Fibroblast of skin of left quadriceps (primary cell): Measurements from ENCODE around the gene ZNF605.
"Not testable (repeated sequence)": the region's sequence is repeated elsewhere in the genome, so short reads cannot be mapped to it uniquely, and the experiment has no call there.

Experiments
- DNase-seq, 2 experiments: peaks; one replicate each; pipeline ENCODE4 v3.0.0-alpha.2; 2013; ENCODE audit warnings: low read depth in 2 of 2

ZNF605 gene

DNA sequence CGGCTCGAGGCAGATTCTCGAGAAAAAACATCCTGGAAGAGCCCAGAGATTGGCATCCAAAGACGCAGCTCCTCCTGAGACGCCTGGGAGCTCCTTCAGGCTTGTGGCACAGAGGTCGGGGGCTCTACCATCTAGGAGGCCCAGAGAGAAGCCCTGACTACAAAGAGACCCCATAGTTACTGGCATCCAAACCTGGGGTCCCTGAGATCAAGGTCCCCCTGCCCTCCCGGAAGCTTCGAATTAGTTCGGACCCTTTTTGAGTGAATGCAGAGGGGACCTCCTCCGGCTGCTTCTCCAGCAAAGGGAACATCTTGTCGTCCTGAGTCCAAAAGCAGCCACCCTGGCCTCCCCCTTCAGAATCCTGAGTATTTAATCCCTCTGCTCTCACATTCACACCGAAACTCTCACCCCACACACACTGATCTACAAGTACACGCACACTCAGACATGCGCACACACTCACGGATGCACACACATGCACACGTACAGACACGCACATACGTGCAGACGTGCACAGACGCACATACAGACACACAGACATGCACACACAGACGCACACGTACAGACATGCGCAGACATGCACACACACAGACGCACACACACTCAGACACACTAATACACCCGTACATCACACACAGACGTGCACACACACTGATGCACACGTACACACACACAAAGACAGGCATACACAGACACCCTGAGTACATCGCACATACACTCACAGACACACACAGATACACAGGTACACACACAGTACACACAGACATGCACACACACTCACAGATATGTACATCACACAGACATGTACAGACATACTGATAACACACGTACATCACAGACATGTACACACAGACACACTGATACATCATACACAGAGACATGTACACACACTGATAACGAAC, 5.9 kb downstream of the ZNF605 start:
- no peak for DNase-seq

DNA sequence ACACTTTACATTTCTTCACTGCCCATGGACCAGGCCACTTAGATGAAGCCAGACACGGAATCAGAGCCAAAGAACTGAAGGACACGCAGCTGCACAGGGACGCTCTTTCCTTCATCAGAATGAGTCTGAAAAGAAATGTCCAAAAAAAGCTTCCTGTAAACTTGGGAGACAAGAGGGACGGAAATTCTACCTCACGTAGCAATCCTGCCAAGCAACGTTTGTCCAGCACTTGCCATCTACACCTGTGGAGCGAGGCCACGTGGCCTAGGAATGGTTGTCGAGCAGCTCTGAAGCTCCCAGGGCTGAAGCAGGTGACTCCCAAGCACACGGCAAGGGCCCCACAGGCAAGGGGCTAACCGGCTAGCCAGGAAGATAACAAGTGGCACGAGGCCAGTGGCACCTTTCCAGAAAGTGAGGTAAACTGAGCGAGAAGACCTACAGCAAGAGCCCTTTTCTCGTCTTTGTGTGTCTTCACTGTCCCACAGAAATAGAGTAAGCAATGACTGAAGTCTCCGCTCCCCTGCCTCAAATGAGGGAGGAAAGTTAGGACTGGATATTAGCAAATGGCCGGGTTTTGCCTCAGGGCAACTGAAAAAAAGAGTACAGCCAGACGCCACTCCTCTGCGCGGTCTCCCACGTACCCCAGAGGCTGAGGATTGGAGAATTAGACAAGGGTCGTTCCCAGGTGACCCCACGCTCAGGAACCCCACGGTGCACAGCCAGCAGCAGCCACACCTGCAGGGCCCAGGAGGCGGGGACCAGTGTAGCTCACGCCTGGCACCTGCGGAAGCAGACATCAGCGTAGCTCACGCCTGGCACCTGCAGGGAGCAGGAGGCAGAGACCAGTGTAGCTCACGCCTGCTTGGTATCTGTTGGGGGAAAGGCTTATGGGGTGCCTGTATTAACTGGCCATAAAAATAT, 7.7 kb downstream of the ZNF605 start:
- DNase-seq = no peak

DNA sequence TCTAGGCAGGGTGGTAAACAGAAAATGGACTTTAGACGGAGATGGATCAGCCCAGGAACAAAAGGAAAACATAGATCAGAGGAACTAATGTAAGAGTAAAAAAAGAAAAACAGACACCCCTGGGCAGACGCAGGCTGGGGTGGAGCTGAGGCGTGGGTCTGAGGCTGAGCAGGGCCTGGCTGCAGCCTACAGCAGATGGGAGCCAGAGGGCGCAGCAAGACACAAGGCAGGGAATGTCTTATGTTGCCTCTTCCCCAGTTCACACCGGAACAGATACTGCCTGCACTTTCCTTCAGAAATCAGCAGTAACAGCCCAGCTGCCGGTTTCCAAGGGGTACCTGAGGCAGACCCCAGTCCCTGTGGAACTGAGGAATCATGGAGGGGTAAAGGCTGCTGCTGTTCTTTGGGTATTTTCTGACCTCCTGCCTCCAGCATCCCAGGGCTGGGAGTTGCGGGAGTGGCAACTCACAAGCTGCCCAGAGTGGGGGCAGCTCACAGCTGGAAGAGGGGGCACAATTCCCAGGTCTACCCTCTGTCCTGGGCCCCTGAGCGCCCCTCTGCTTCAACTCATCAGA, 9.8 kb downstream of the ZNF605 start:
- no peak for DNase-seq

DNA sequence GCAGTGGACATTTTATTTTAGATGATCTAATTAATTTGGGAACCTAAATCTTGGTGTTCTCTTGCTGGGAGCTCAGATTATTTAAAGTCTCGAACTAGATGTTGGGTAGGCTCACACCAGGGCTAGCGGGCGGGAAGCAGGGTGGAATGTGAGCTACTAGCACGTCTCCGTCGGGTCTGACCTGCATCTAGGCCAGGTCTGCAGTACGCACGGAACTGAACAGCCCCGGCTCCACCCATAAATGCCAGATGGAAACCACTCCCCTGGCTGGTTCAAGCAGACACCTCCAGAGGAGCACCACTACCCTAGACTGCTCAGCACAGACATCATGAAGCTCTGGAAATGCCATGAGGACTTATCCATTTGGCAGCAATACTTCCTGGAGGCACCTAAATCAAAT, 10.3 kb downstream of the ZNF605 start:
- DNase-seq = no peak

DNA sequence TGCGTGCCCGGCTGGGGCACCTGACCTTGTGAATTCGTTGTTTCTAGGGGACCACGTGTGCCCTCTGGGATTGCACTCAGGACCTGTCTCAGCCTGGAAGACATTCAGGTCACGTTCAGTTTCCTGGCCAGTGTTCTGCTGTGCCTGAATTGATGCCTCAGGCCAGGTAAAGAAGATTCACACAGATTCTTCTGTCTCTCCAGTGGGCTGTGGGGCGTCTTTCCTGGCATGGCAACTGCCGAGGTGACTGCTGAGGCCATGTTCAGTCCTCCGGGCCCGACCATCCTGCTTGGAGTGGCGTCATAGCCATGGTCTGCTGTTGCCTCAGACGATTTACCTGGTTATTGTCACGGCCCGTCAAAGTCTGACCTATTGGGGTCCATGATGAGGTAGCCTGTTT, 13.5 kb downstream of the ZNF605 start:
- DNase-seq = no peak

DNA sequence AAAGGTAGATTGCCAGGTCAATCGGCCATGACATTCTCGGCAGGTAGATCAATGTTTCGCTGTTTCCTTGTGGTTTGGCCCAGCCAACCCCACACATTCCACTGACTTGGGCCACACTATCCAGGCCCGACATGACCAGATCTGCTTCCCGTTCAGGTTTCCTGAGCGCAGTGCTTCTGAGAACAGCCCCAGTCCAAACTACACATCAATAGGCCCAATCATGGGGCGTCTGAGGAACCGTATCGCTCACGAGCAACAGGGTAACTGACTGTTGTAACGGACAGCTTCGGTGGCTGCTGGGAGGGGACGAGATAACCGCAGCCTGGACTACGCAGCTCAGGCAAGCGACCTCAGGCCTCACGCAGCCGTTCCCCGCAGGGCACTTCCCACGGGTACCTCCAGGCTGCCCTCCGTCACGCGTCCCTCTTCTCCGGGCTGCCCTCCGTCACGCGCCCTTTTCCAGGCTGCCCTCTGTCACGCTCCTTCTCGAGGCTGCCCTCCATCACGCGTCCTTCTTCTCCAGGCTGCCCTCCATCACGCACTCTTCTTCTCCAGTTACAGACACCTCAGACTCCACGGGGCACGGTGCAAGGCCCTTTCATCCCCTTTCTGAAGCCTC, 14.7 kb downstream of the ZNF605 start:
- DNase-seq = no peak

DNA sequence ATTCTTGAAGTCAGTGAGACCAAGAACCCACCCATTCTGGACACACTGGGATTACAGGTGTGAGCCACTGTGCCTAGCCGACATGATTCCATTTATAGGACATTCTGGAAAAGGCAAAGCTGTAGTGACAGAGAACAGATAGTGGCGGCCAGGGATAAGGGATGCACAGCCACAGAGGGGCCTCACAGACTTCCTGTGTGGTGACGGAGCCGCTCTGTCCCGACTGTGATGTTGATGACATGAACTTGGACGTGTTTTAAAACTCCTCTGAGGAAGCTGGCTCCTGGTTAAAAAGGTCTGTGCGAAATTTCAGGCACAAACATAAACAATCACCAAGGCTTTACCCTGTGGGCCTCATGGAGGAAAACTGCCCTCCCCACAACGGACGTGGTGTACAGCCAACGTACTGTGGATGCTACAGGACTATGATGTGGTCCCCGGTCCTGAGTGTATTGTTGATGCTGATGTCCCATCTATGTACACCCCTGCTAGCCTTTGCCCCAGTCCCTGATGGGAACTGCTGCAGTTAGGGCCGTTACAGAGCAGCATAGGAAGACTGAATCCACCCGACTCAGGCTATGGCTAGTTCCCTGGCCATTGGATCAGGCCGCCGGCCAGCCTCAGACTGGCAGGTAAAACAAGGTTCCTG, 15.9 kb downstream of the ZNF605 start:
- DNase-seq = no peak

DNA sequence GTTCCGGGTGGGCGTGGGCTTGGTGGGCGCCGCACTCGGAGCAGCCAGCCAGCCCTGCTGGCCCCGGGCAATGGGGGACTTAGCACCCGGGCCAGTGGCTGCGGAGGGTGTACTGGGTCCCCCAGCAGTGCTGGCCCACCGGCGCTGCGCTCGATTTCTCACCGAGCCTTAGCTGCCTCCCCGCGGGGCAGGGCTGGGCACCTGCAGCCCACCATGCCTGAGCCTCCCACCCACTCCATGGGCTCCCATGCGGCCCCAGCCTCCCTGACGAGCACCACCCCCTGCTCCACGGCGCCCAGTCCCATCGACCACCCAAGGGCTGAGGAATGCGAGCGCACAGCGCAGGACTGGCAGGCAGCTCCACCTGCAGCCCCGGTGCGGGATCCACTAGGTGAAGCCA, 17.3 kb downstream of the ZNF605 start:
- not testable (repeated sequence) for DNase-seq

DNA sequence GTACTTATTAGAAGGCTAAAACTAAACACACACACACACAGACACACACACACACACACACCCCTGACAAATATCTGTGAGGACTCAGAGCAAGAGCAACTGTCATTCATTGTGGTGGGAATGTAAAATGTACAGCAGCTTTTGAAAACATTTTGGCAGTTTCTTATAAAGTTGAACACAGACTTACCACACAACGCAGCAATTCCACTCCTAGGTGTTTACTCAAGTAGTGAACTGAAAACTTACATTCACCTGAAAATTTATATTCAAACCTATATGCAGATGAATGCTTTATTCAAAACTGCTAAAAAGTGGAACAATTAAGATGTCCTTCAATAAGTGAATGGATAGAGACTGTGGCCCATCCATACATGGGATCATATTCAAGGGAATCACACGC, 18.6 kb downstream of the ZNF605 start:
- DNase-seq = no peak

DNA sequence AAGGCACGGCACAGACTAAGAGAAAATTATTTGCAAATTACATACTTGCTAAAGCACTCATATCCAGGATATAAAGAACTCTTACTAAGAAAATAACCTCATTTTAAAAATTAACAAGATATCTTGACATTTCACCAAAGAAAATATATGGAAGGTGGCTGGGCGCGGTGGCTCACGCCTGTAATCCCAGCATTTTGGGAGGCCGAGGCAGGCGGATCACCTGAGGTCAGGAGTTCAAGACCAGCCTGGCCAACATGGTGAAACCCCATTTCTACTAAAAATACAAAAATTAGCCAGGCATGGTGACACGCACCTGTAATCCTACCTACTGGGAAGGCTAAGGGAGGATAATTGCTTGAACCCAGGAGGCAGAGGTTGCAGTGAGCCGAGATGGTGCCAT, 19.2 kb downstream of the ZNF605 start:
- not testable (repeated sequence) for DNase-seq

DNA sequence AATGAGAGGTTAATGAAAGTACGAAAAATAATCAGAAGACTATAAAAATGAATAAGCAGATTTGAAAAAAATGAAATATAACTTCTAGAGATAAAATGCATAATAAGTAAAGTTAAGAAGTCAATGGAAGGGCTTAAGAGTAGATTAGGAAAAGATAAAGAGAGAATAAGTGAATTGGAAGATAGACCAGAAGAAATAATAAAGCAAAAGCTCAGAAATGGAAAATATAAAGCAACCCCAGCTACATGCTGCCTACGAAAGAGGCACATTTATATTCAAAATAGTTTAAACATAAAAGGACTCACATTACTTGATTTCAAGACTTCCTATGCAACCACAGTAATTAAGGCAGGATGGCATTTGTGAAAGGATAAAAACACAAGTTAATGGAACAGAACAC, 19.9 kb downstream of the ZNF605 start:
- no peak for DNase-seq

DNA sequence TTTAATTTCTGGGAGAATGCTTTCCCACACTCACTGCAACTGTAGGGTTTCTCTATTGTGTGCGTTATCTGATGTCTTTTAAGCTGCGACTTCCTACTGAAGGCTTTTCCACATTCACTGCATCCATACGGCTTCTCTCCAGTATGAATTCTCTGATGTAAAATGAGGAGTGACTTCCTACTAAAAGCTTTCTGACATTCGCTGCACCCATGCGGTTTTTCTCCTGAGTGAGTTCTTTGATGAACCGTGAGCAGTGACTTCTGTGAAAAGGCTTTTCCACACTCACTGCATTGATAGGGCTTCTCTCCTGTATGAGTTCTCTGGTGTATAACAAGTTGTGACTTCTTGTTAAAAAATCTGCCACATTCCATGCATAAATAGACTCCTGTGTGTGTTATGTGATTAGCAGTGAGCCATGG, 29.7 kb downstream of the ZNF605 start:
- no peak for DNase-seq

DNA sequence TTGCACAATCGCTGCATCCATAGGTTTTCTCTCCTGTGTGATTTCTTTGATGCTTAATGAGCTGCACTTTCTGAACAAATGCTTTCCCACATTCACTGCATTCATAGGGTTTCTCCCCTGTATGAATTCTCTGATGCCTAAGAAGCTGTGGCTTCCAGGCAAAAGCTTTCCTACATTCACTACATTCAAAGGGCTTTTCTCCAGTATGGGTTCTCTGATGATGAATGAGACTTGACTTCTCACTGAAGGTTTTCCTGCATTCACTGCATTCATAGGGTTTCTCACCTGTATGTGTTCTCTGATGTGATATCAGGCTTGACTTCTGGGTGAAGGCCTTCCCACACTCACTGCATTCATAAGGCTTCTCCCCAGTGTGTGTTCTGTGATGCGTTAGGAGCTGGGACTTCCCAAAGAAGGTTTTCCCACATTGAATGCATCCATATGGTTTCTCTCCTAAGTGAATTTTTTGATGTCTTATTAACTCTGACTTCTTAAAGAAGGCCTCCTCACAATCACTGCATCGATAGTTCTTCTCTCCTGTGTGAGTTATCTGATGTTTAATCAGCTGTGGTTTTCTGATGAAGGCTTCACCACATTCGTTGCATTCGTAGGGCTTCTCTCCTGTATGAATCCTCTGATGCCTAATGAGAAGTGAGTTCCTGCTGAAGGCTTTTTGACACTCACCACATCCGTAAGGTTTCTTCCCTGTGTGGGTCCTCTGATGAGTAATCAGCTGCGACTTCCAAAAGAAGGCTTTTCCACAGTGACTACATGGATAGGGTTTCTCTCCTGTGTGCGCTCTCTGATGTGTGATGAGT, 30.3 kb downstream of the ZNF605 start:
- DNase-seq = no peak

DNA sequence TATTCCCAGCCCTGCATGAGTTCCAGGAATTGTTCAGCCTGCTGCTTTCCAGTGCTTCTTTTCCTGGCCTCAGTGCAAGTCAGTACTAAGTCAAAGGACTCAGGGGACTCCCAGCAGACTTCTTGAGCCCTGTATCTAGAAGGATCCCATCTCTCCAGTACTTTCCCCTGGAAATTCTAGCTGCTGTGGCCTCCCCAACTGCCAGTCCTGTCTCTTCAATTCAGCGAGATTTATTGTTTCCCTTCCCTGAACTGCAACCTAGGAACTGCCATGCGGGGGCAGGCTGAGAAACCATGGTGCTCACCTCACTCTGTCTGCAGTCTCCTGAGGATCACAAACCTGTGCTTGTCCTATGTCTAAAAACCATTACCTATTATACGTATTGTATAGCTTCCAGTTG, 31.8 kb downstream of the ZNF605 start:
- DNase-seq = no peak

DNA sequence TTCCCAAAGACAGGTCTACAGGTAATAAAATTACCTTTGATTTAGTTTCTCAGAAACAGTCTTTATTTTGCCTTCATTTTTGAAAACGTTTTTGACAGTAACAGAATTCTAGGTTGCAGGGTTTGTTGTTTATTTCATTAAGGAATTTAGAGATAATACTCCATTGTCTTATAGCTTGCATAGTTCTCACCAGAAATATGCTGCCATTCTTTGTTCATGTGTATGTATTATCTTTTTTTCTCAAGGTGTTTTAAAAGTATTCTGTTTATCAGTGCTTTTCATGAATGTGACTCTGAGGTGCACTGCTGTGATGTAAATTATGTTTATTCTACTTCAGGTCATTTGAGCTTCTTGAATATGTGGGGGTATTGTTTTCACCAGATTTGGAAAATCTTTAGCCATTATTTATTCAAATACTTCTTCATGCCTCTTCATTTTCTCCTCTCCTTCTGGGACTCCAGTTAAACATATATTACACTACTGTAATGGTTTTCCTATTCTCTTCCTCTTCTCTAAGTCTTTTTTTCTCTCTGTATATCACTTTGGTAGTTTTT, 32.7 kb downstream of the ZNF605 start:
- no peak for DNase-seq

DNA sequence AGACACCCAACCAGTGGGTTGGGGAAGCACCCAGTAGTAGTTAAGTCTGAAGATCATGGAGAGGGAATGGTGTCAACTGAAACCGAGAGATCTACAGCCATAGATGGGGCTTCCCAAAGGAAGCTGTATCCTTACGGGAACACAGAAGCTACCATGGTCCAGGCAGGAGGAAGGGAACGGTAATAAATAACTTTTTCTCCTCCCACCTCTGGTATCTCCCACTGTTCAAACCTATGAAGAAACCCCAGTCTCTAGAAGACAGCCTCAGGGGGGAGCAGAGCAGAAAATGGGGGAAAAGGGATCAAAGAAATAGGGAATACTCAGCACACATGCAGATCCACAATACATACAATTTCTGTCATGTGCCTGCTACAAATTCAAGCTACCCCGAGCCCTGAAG, 33.4 kb downstream of the ZNF605 start:
- DNase-seq = no peak

DNA sequence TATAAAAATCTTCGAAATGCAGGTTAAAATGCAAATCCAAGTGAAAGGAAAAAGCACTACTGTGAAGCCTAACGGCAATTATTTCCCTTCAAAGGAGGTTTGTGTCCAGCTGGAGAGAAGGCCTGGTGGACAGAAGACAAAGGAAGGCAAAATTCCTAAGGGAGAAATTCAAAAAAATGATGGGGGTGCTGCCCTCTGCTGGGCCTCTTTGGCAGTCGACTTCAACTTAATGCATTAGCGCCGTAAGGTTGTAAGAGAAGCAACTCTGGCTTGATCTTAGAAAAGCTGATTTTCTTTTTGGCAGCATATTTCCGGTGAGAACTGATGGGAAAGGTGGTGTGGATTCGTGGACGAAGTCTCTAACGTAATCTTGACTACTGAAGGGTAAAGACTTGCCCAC, 34.4 kb downstream of the ZNF605 start:
- DNase-seq = no peak

DNA sequence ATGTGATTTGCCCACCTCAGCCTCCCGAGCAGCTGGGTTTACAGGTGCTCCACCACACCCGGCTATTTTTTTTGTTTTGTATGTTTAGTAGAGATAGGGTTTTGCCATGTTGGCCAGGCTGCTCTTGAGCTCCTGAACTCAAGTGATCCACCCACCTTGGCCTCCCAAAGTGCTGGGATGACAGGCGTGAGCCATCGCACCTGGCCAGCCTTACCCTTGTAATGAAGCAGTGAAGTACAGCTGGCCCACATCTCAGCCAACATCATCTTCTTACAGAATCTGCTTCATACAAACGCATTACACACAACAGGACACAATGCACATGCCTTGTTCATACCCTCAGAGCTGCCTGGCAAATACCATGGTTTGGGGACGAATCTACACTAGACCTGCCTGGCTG, 37.4 kb downstream of the ZNF605 start:
- no peak for DNase-seq

DNA sequence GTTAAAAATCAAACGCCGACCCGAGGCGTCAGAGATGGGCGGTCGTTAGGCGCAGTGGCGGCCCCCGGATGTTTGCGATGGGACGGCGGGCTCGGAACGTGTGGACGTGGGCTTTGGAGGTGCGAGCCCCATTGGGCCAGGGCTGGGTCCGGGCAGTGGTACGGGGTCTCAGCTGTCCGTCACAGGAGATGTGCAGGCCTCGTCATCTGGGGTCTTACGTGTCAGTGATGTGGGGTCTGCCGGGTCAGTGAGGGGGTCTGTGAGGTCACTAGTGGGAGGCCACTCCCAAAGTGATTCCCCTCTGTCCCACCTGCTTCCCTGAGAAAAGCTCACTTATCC, 47.1 kb downstream of the ZNF605 start:
- no peak for DNase-seq
